ENCODE data around the gene LPAR2.

Gene LPAR2

DNA sequence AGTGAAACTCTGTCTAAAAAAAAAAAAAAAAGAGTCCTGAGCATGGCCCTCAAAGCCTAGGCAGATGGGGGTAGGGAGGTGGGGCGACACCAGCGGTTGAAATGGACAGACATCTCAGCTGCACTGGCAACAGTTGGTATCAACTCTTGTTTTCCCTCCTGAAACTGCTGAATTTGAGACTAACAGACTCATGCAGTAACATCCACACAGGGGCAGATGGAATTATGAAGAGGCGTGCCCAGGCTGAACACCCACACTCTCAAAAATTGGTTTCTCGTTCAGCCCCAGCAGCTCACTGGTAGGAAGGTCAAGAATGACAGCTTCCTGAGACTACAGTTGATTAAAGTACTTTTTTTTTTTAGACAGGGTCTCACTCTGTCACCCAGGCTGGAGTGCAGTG lies 33.6 kb downstream of the LPAR2 start:
- DNase-seq: no peak

DNA sequence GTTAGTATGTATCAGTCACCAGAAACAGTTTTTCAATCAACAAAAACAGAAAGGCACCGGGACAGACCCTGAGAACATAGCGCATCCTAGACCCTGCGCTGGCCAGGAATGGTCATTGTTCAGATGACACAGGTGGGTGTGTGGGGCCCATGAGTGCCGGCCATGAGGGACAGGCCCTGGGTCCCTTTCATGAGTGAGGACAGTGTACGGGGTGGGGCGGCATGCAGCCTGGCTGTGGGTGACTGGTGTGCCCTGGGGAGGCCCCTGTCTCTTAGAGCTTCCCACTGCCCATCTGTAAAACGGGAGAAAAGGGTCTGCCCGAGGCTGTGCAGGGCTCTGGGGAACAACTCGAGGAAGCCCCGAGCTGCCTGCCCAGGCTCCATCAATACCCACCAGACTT lies 35.3 kb downstream of the LPAR2 start:
- no peak for DNase-seq

GRCh38 chr19:19591133-19591825 lies 36.7 kb downstream of the LPAR2 start:
- DNase-seq: no peak

DNA sequence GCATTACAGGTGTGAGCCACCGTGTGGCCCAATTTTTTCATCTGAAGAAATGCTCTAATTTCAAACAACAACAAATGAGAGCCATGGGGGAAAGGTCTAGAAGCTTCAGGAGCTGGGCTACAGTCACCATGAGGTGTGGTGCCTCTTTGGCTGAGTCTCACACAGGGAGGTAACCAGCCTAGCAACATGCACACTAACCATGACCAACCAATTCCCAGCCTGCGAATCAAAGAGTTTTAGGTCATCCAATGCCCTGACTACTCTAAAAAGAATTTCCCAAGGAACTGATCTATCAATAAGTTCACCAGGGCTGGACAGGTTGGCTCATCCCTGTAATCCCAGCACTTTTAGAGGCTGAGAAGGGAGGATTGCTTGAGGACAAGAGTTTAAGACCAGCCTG lies 39.5 kb downstream of the LPAR2 start:
- no peak for DNase-seq

- DNase-seq: no peak
Observed at GRCh38 chr19:19587771-19588170, 40.2 kb downstream of the LPAR2 start.

GRCh38 chr19:19584356-19584755 lies 43.7 kb downstream of the LPAR2 start:
- DNase-seq: no peak

- no peak for DNase-seq
Observed at GRCh38 chr19:19582471-19582870, 45.5 kb downstream of the LPAR2 start.

DNA sequence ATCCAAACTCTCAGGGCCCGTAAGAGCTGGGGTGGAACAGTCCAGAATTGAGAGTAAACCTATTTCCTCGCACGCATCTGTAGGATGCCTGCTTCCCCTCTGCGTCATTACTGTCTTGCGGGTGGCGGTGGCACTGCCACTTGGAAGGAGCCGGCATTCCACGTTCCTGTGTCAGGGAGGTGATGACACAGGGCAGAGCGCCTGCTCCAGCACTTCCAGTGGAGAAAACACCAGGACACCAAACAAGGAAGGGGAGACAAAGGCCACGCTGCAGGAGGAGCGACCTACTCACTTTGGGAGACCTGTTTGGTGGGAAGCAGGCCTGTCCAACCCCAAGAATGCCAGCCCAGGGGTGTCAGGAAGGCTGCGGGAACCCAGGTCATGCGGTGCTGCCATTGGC lies 46.6 kb downstream of the LPAR2 start:
- no peak for DNase-seq

GRCh38 chr19:19580418-19580817 lies 47.6 kb downstream of the LPAR2 start:
- no peak for DNase-seq

GRCh38 chr19:19579533-19580361 lies 48.3 kb downstream of the LPAR2 start:
- DNase-seq: no peak

DNA sequence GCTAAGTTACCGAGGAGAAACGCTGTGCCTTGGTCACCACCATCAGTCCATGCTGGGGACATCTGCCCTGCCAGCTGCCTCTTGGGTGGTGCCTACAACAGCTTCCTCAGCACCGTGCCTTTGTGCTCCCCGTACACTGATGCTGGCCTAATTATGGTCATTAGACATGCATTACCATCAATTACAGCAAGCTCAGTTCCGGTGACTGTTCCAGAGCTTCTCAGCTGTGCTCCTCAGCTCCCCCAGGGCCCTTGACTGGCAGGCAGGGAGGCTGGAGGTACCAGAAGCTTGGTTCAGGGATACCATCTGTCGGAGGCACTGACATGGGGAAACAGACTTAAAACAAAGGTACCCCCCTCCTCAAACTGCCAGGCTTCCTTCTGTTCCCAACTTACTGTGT lies 49.8 kb downstream of the LPAR2 start:
- no peak for DNase-seq

GRCh38 chr19:19575411-19575810 lies 52.6 kb downstream of the LPAR2 start:
- DNase-seq: no peak
